HCT116 (cell line): Measurements from ENCODE around the gene USP32. TPM values are rescaled to one million over a fixed set of nuclear protein-coding genes. Genes with fewer than 3 reads are reported as not detected.

Source experiments
- ATAC-seq: fragments of 200-7000 bp; cut with Tn5 transposase; 2 replicates; pipeline ENCODE4 v1.9.1; 2020; ENCODE audit warnings: mild to moderate bottlenecking, moderate library complexity
- BruUV-seq: library from RNA; stranded (reverse); fragments of 400-500 nt; replicated peaks from 2 replicates; lab custom pipeline; 2021; lab: Mats Ljungman, UMichigan
- CTCF ChIA-PET: fragments of 300-600 bp; sonication (Branson Sonifier 250); formaldehyde crosslinking; loops from one replicate; lab custom pipeline; 2021; ENCODE audit warnings: antibody characterized with exemption; lab: Charles Lee
- POLR2A ChIA-PET: fragments of 300-600, 350-600 bp; sonication (Branson Sonifier 250); formaldehyde crosslinking; loops from one replicate; lab custom pipeline; 2021; ENCODE audit warnings: antibody characterized with exemption; lab: Charles Lee
- RAD21 ChIA-PET, 2 experiments: fragments of 300-600 bp; sonication (Branson Sonifier 250); formaldehyde crosslinking; loops; one replicate each; lab custom pipeline; 2023; ENCODE audit warnings: low total read pairs in 2 of 2; ENCODE audit not compliant: uncharacterized antibody in 2 of 2, unreplicated experiment in 2 of 2, low non-redundant PET in 1 of 2; lab: Charles Lee
- DNase-seq: peaks from one replicate; pipeline ENCODE4 v3.0.0-alpha.2; 2010; ENCODE audit warnings: low read depth, low spot score
- H2AFZ ChIP-seq: fragments of 200-600 bp; shearing (Covaris generic), sonication (generic); 2 replicates; pipeline ENCODE4 v1.6.1; 2017; ENCODE audit warnings: low read depth, mixed run types, mixed read lengths, antibody characterized with exemption, low read length; ENCODE audit not compliant: poor library complexity, severe bottlenecking
- H3K27ac ChIP-seq: 2 replicates; pipeline ENCODE4 v1.5.1; 2012; ENCODE audit warnings: low read depth, low read length
- H3K27me3 ChIP-seq: fragments of 200-600 bp; sonication (generic); 2 replicates; pipeline ENCODE4 v1.6.1; 2016; ENCODE audit warnings: mixed run types, low read length, mixed read lengths; ENCODE audit not compliant: insufficient read depth
- H3K36me3 ChIP-seq, 2 experiments: fragments of 200-500 bp in 1 of 2; fragments of 200-600 bp in 1 of 2; sonication (Bioruptor generic) in 1 of 2; sonication (generic) in 1 of 2; 2 replicates each; pipeline versions ENCODE4 v1.5.1 to v1.6.1; 2014 to 2016; ENCODE audit warnings: low read length in 2 of 2, inconsistent platforms in 1 of 2, mixed read lengths in 1 of 2, mixed run types in 1 of 2; ENCODE audit not compliant: insufficient read depth in 2 of 2, control insufficient read depth in 1 of 2
- H3K4me1 ChIP-seq, 2 experiments: fragments of 200-600 bp in 1 of 2; sonication (generic) in 1 of 2; 2 replicates each; pipeline versions ENCODE4 v1.5.1 to v1.6.1; 2012 to 2017; ENCODE audit warnings: low read length in 2 of 2, inconsistent platforms in 1 of 2, mild to moderate bottlenecking in 1 of 2, mixed read lengths in 1 of 2, mixed run types in 1 of 2, moderate library complexity in 1 of 2; ENCODE audit not compliant: insufficient read depth in 2 of 2, control insufficient read depth in 1 of 2
- H3K4me2 ChIP-seq: fragments of 200-600 bp; sonication (generic); 2 replicates; pipeline ENCODE4 v1.6.1; 2017; ENCODE audit warnings: mixed run types, low read length, mixed read lengths
- H3K4me3 ChIP-seq, 2 experiments: fragments of 200-600 bp in 1 of 2; sonication (generic) in 1 of 2; replicated peaks in 1 of 2; 2 replicates each; pipeline ENCODE4 v1.5.1; 2011 to 2016; ENCODE audit warnings: low read length in 2 of 2, control low read depth in 1 of 2, low read depth in 1 of 2, mild to moderate bottlenecking in 1 of 2, mixed read lengths in 1 of 2, mixed run types in 1 of 2
- H3K79me2 ChIP-seq: fragments of 200-600 bp; sonication (generic); 2 replicates; pipeline ENCODE4 v1.6.1; 2017; ENCODE audit warnings: mild to moderate bottlenecking, mixed run types, low read length, moderate library complexity, mixed read lengths; ENCODE audit not compliant: insufficient read depth
- H3K9ac ChIP-seq: fragments of 200-600 bp; sonication (generic); 2 replicates; pipeline ENCODE4 v1.6.1; 2016; ENCODE audit warnings: low read length, mixed read lengths
- H3K9me2 ChIP-seq: fragments of 200-600 bp; sonication (generic), shearing (Covaris generic); 2 replicates; pipeline ENCODE4 v1.6.1; 2017; ENCODE audit warnings: mixed run types, mild to moderate bottlenecking, moderate library complexity; ENCODE audit not compliant: insufficient read depth
- H3K9me3 ChIP-seq, 2 experiments: fragments of 200-500 bp in 1 of 2; fragments of 200-600 bp in 1 of 2; sonication (Bioruptor generic) in 1 of 2; sonication (generic) in 1 of 2; 2 replicates each; pipeline ENCODE4 v1.6.1; 2014 to 2017; ENCODE audit warnings: low read length in 2 of 2, mixed read lengths in 2 of 2, inconsistent platforms in 1 of 2, low read depth in 1 of 2, mild to moderate bottlenecking in 1 of 2, mixed run types in 1 of 2, moderate library complexity in 1 of 2; ENCODE audit not compliant: control insufficient read depth in 1 of 2, insufficient read depth in 1 of 2
- H4K20me1 ChIP-seq: fragments of 200-600 bp; sonication (generic), shearing (Covaris generic); 2 replicates; pipeline ENCODE4 v1.6.1; 2017; ENCODE audit warnings: mixed run types, mild to moderate bottlenecking, moderate library complexity; ENCODE audit not compliant: insufficient read depth
- ATF3 ChIP-seq: IDR thresholded peaks from 2 replicates; pipeline ENCODE4 v1.6.1; 2012
- CTCF ChIP-seq, 3 experiments: fragments of 200-600 bp in 1 of 3; sonication (generic) in 1 of 3; IDR thresholded peaks in 2 of 3; conservative IDR thresholded peaks in 1 of 3; 2 replicates each; pipeline ENCODE4 v1.5.1; 2012 to 2017; ENCODE audit warnings: low read depth in 2 of 3, low read length in 2 of 3, antibody characterized with exemption in 1 of 3, borderline replicate concordance in 1 of 3, control low read depth in 1 of 3, mild to moderate bottlenecking in 1 of 3, mixed read lengths in 1 of 3, mixed run types in 1 of 3, moderate library complexity in 1 of 3; ENCODE audit not compliant: insufficient read depth in 1 of 3
- EGR1 ChIP-seq: IDR thresholded peaks from 2 replicates; pipeline ENCODE4 v1.6.1; 2012; ENCODE audit warnings: low read depth
- EZH2 ChIP-seq: fragments of 200-600 bp; sonication (generic); IDR thresholded peaks from 2 replicates; pipeline ENCODE4 v1.6.1; 2017; ENCODE audit warnings: antibody characterized with exemption, mixed run types
- MAX ChIP-seq: IDR thresholded peaks from 2 replicates; pipeline ENCODE4 v1.6.1; 2012
- POLR2A ChIP-seq: IDR thresholded peaks from 2 replicates; pipeline ENCODE4 v1.7.0; 2011; ENCODE audit warnings: borderline replicate concordance; ENCODE audit not compliant: insufficient read depth, insufficient read length; ENCODE audit errors: extremely low read depth
- POLR2AphosphoS5 ChIP-seq: IDR thresholded peaks from 2 replicates; pipeline ENCODE4 v1.6.1; 2011; ENCODE audit warnings: mild to moderate bottlenecking, low read depth, low read length, moderate library complexity
- SIN3A ChIP-seq: IDR thresholded peaks from 2 replicates; pipeline ENCODE4 v1.6.1; 2012; ENCODE audit warnings: low read depth
- TCF7L2 ChIP-seq: IDR thresholded peaks from 2 replicates; pipeline ENCODE4 v1.7.0; 2011; ENCODE audit warnings: borderline replicate concordance, inconsistent platforms; ENCODE audit not compliant: insufficient read depth, insufficient read length; ENCODE audit errors: extremely low read depth
- YY1 ChIP-seq: IDR thresholded peaks from 2 replicates; pipeline ENCODE4 v1.6.1; 2011; ENCODE audit warnings: low read length, low read depth, moderate library complexity, mild to moderate bottlenecking; ENCODE audit not compliant: insufficient replicate concordance; ENCODE audit errors: extremely low read depth
- ZBTB33 ChIP-seq: IDR thresholded peaks from 2 replicates; pipeline ENCODE4 v1.6.1; 2011; ENCODE audit warnings: mild to moderate bottlenecking, low read length, moderate library complexity; ENCODE audit not compliant: insufficient replicate concordance; ENCODE audit errors: extremely low read depth
- intact Hi-C: fragments of 100-400 bp; cut with micrococcal nuclease; formaldehyde crosslinking; loops from 2 replicates; pipeline ENCODE4 v1.10.0; 2022
- total RNA-seq: library from RNA; stranded (reverse); gene quantifications from one replicate; pipeline ENCODE4 v1.2.1, GENCODE V29; 2021; ENCODE audit not compliant: unreplicated experiment

The USP32 gene
- total RNA-seq, 1 experiment from 2014 or later = 67.0 TPM

- no peak overlapping the region for H2AFZ ChIP-seq
- H3K27ac ChIP-seq = no peak overlapping the region
- H3K36me3 ChIP-seq = no peaks in the 10 kb centered on the region
- no peaks in the 10 kb centered on the region for H4K20me1 ChIP-seq
- no peak overlapping the region for H3K9ac ChIP-seq
- peaks cover 4% of the 10 kb centered on the region; the same call in 1 of the 2 replicates for H3K79me2 ChIP-seq
- H3K4me2 ChIP-seq = no peak overlapping the region
- no peak for ATAC-seq
- H3K4me3 ChIP-seq = no peak overlapping the region
- CTCF ChIA-PET = no interaction called here
- RAD21 ChIA-PET = no interaction called here
- TF ChIP-seq ATF3 (no peak), POLR2A (no peak), CTCF (IDR thresholded peaks at IDR 0.05 in 2 of 3, conservative IDR thresholded peaks at IDR 0.05 in 1 of 3; ENCODE audit: borderline replicate concordance in 1 of 3, insufficient read depth in 1 of 3, low read depth in 2 of 3, low read length in 2 of 3) (no peak)
- H3K27me3 ChIP-seq = no peaks in the 10 kb centered on the region
- no peaks in the 10 kb centered on the region for H3K9me3 ChIP-seq
- DNase-seq = no peak
- H3K4me1 ChIP-seq = peaks cover 21 to 36% of the 10 kb centered on the region in 2 experiments
- no peaks in the 10 kb centered on the region for H3K9me2 ChIP-seq
- POLR2A ChIA-PET = no interaction called here
- BruUV-seq = no TSS peak
- intact Hi-C loops = no loop called here
These were observed 253.0 kb downstream of the USP32 start for GRCh38 chr17:60138769-60139437.

- Histone ChIP-seq H2AFZ (no peak overlapping the region), H3K36me3 (no peaks in the 10 kb centered on the region), H3K9me2 (no peaks in the 10 kb centered on the region), H3K4me2 (no peak overlapping the region), H3K4me1 (peaks cover 14 to 29% of the 10 kb centered on the region in 2 experiments), H4K20me1 (no peaks in the 10 kb centered on the region), H3K9ac (no peak overlapping the region), H3K79me2 (peaks cover 4% of the 10 kb centered on the region; the same call in 1 of the 2 replicates), H3K27ac (no peak overlapping the region), H3K27me3 (no peaks in the 10 kb centered on the region), H3K9me3 (no peaks in the 10 kb centered on the region), H3K4me3 (no peak overlapping the region)
- ChIA-PET CTCF (no interaction called here), POLR2A (interaction anchor here (0.6 kb wide), 1 partner anchor 9 kb away, joined by 3 read pairs; no protein-coding TSS in a partner anchor), RAD21 (no interaction called here)
- intact Hi-C loops = no loop called here
- BruUV-seq = no TSS peak
- ATAC-seq = no peak
- no peak for DNase-seq
- TF ChIP-seq SIN3A (no peak), EGR1 (no peak), EZH2 (no peak), MAX (no peak), CTCF (IDR thresholded peaks at IDR 0.05 in 2 of 3, conservative IDR thresholded peaks at IDR 0.05 in 1 of 3; ENCODE audit: borderline replicate concordance in 1 of 3, insufficient read depth in 1 of 3, low read depth in 2 of 3, low read length in 2 of 3) (no peak), TCF7L2 (no peak), ZBTB33 (no peak), POLR2AphosphoS5 (no peak), YY1 (no peak)
These were observed 254.2 kb downstream of the USP32 start for GRCh38 chr17:60137731-60138130.
